GM12801 (cell line): ENCODE data around the gene CKAP5.
A peak's percentile ranks its signal among the peaks of the same experiment; 100 is the strongest.

Source experiments
- TF ChIP-seq, protein P1 (sequence below): IDR thresholded peaks from one replicate; pipeline ENCODE4 v1.5.1; 2011; ENCODE audit warnings: control low read depth; ENCODE audit not compliant: insufficient read length; ENCODE audit errors: extremely low read depth

The CKAP5 gene

GRCh38 chr11:46889689-46890475 lies 43.8 kb upstream of the CKAP5 start:
- TF ChIP-seq, protein P1, sequence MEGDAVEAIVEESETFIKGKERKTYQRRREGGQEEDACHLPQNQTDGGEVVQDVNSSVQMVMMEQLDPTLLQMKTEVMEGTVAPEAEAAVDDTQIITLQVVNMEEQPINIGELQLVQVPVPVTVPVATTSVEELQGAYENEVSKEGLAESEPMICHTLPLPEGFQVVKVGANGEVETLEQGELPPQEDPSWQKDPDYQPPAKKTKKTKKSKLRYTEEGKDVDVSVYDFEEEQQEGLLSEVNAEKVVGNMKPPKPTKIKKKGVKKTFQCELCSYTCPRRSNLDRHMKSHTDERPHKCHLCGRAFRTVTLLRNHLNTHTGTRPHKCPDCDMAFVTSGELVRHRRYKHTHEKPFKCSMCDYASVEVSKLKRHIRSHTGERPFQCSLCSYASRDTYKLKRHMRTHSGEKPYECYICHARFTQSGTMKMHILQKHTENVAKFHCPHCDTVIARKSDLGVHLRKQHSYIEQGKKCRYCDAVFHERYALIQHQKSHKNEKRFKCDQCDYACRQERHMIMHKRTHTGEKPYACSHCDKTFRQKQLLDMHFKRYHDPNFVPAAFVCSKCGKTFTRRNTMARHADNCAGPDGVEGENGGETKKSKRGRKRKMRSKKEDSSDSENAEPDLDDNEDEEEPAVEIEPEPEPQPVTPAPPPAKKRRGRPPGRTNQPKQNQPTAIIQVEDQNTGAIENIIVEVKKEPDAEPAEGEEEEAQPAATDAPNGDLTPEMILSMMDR: peak; percentile 85

- TF ChIP-seq, protein P1: no peak
These were observed 43.2 kb upstream of the CKAP5 start for GRCh38 chr11:46889251-46889650.

- TF ChIP-seq, protein P1: no peak
These were observed 42.6 kb upstream of the CKAP5 start for GRCh38 chr11:46888636-46889035.

- TF ChIP-seq, protein P1: no peak
These were observed 40.1 kb upstream of the CKAP5 start for GRCh38 chr11:46886211-46886610.

DNA sequence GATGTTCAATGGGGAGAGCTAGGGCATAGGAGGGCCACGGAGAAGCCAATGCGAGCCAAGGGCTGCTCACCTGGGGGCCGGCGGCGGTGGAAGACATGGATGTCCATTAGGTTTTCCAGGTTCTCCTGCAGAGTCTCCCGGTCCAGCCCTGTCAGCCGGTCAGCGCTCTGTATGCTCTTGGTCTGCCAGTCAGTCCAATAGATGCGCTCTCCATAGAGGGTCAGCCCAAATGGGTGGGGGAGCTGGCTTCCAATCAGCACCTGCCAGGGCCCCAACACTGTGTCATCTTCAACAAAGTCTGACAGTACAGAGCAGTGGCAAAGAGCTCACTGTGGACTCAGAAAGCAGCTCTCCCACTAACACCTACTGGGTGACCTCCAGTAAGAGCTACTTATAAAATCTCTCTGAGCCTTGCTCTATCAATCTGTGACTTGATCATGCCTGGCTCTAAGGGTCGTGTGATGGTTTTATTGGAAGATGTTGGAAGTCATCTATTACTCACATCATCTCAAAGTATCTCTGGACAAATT lies 33.0 kb upstream of the CKAP5 start:
- TF ChIP-seq, protein P1: no peak

GRCh38 chr11:46877580-46877979 lies 31.5 kb upstream of the CKAP5 start:
- TF ChIP-seq, protein P1: no peak

GRCh38 chr11:46876471-46876870 lies 30.4 kb upstream of the CKAP5 start:
- TF ChIP-seq, protein P1: no peak
